Osteoblast (primary cell): ENCODE results near the gene SPARC. TPM values are rescaled to one million over a fixed set of nuclear protein-coding genes. Genes with fewer than 3 reads are reported as not detected.

ENCODE experiments used
- DNase-seq: peaks from one replicate; pipeline ENCODE4 v3.0.0; 2011; ENCODE audit warnings: low spot score, mixed read lengths; ENCODE audit not compliant: insufficient read length; ENCODE audit errors: missing footprints
- H2AFZ ChIP-seq: 2 replicates; pipeline ENCODE4 v1.6.0; 2011; ENCODE audit warnings: mild to moderate bottlenecking, low read length
- H3K27ac ChIP-seq: 2 replicates; pipeline ENCODE4 v1.5.1; 2011; ENCODE audit warnings: mild to moderate bottlenecking, low read depth, low read length, moderate library complexity
- H3K27me3 ChIP-seq: 2 replicates; pipeline ENCODE4 v1.6.0; 2012; ENCODE audit warnings: mild to moderate bottlenecking, control low read depth, inconsistent platforms, low read length, moderate library complexity; ENCODE audit not compliant: insufficient read depth
- H3K36me3 ChIP-seq: 2 replicates; pipeline ENCODE4 v1.5.1; 2011; ENCODE audit warnings: mild to moderate bottlenecking, low read length, control low read depth, moderate library complexity; ENCODE audit not compliant: insufficient read depth
- H3K4me1 ChIP-seq: 2 replicates; pipeline ENCODE4 v1.5.1; 2011; ENCODE audit warnings: mild to moderate bottlenecking, low read length, control low read depth, moderate library complexity; ENCODE audit not compliant: insufficient read depth
- H3K4me2 ChIP-seq: 2 replicates; pipeline ENCODE4 v1.6.0; 2011; ENCODE audit warnings: mild to moderate bottlenecking, low read length; ENCODE audit not compliant: insufficient read depth
- H3K4me3 ChIP-seq: fragments of 200-600 bp; sonication (generic); 3 replicates; pipeline ENCODE4 v1.5.1; 2012; ENCODE audit warnings: mild to moderate bottlenecking, low read length, inconsistent platforms; ENCODE audit not compliant: insufficient read depth
- H3K79me2 ChIP-seq: 2 replicates; pipeline ENCODE4 v1.6.0; 2012; ENCODE audit warnings: mild to moderate bottlenecking, low read length, control low read depth, inconsistent platforms; ENCODE audit not compliant: insufficient read depth
- H3K9me3 ChIP-seq: 2 replicates; pipeline ENCODE4 v1.5.1; 2011; ENCODE audit warnings: low read depth, low read length, control low read depth
- H4K20me1 ChIP-seq: 2 replicates; pipeline ENCODE4 v1.6.0; 2012; ENCODE audit warnings: mild to moderate bottlenecking, low read length, control low read depth; ENCODE audit not compliant: insufficient read depth
- total RNA-seq: library from RNA; depleted of rRNA; stranded (reverse); fragments of >200 nt; gene quantifications from 2 replicates; pipeline ENCODE4 v1.2.3, GENCODE V29; 2012
- TF ChIP-seq, protein P1 (sequence below): IDR thresholded peaks from 2 replicates; pipeline ENCODE4 v1.5.1; 2011; ENCODE audit warnings: mild to moderate bottlenecking, low read depth, low read length, moderate library complexity; ENCODE audit errors: extremely low read depth

The SPARC gene
- total RNA-seq, 1 donor: 4,046 TPM

DNA sequence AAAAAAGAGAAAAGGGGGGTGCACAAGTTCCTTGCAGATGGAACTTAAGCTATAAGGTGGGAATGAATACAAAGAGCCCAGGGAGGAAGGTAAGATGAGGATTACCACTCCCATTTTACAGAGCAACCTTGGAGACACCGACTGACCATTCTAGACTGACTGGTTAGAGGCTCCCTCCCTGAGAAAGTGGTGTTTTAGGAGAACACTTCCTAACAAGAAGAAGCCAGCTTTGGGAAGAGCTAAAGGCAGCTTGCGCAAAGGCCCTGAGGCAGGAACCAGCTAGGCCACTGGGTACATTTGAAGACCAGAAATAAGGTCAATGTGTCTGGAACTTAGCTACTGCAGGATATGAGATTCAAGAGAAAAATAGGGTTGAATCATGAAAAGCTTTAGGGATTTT lies 38.6 kb downstream of the SPARC start:
- Histone ChIP-seq H3K4me1 (no peaks in the 10 kb centered on the region), H3K4me2 (no peak overlapping the region), H3K36me3 (no peaks in the 10 kb centered on the region), H3K79me2 (no peaks in the 10 kb centered on the region), H2AFZ (no peak overlapping the region), H3K27me3 (peaks cover 4% of the 10 kb centered on the region), H4K20me1 (no peaks in the 10 kb centered on the region), H3K9me3 (no peaks in the 10 kb centered on the region), H3K4me3 (no peak overlapping the region), H3K27ac (no peak overlapping the region)
- TF ChIP-seq, protein P1, sequence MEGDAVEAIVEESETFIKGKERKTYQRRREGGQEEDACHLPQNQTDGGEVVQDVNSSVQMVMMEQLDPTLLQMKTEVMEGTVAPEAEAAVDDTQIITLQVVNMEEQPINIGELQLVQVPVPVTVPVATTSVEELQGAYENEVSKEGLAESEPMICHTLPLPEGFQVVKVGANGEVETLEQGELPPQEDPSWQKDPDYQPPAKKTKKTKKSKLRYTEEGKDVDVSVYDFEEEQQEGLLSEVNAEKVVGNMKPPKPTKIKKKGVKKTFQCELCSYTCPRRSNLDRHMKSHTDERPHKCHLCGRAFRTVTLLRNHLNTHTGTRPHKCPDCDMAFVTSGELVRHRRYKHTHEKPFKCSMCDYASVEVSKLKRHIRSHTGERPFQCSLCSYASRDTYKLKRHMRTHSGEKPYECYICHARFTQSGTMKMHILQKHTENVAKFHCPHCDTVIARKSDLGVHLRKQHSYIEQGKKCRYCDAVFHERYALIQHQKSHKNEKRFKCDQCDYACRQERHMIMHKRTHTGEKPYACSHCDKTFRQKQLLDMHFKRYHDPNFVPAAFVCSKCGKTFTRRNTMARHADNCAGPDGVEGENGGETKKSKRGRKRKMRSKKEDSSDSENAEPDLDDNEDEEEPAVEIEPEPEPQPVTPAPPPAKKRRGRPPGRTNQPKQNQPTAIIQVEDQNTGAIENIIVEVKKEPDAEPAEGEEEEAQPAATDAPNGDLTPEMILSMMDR: no peak
- DNase-seq: no peak

DNA sequence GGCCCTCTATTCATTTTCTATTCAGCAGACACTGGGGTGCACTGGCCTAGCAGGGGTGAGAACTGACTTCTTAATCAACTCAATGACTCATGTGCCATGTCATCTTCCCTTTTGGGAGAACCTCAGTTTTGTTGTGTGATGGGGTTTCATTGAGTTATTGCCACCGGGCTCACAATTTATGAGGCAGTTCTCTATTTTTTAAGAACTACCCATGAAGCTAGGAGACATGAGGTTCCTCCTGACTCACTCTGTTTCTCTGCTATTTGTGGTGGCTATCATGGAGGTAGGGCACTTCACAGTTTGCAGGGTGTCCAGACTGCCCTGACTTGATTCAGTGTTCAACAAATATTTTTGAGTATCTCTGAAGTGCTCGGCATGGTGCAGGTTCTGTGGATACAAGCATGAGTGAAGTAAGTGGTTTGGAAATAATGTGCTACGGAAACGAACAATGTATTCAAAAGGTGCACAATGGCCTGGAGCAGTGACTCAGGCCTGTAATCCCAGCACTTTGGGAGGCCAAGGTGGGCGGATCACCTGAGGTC lies 39.3 kb downstream of the SPARC start:
- H3K79me2 ChIP-seq: no peaks in the 10 kb centered on the region
- H3K9me3 ChIP-seq: no peaks in the 10 kb centered on the region
- H2AFZ ChIP-seq: no peak overlapping the region
- H3K27me3 ChIP-seq: peaks cover 4% of the 10 kb centered on the region
- no peaks in the 10 kb centered on the region for H4K20me1 ChIP-seq
- no peaks in the 10 kb centered on the region for H3K4me1 ChIP-seq
- TF ChIP-seq, protein P1: no peak
- no peaks in the 10 kb centered on the region for H3K36me3 ChIP-seq
- H3K4me2 ChIP-seq: no peak overlapping the region
- H3K4me3 ChIP-seq: no peak overlapping the region
- no peak overlapping the region for H3K27ac ChIP-seq
- no peak for DNase-seq

DNA sequence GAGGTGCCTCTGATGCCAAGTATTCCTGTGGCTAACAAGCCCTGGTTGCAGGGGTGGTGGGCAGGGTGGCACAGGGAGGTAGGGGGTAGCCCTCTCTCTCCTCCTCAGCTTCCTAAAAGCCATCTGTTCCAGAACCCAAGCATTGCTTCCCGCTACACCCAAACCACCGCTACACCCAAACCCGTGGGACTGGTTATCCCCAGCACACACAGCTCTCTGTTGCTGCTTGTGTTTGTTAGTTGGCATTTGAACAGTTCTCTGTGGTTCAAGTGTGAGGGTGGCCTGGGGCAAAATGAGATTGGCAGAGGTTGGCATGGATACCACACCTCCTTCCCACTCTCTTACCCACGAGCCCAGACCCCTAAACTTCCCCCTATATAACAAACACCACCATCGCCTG lies 40.4 kb downstream of the SPARC start:
- no peaks in the 10 kb centered on the region for H3K9me3 ChIP-seq
- peaks cover 4% of the 10 kb centered on the region for H3K27me3 ChIP-seq
- no peak for DNase-seq
- H3K79me2 ChIP-seq: no peaks in the 10 kb centered on the region
- no peaks in the 10 kb centered on the region for H3K4me1 ChIP-seq
- TF ChIP-seq, protein P1: no peak
- no peak overlapping the region for H3K4me2 ChIP-seq
- no peak overlapping the region for H3K4me3 ChIP-seq
- no peaks in the 10 kb centered on the region for H4K20me1 ChIP-seq
- no peak overlapping the region for H2AFZ ChIP-seq
- H3K27ac ChIP-seq: no peak overlapping the region
- no peaks in the 10 kb centered on the region for H3K36me3 ChIP-seq

DNA sequence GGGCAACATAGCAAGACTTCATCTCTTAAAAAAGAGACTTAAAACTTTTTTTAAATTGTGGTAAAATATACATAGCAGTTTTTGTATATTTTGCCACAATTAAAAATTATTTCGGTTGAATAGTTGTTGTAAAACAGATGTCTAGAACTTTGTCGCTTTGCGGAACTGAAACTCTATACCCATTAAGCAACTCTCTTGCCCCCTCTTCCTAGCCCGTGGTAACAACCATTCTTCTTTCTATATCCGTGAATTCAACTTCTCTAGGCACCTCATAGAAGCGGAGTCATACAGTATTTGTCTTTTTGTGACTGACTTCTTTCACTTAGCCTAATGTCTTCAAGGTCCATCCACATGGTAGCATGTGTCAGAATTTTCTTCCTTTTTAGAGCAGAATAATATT lies 43.3 kb downstream of the SPARC start:
- TF ChIP-seq, protein P1: no peak
- no peaks in the 10 kb centered on the region for H3K9me3 ChIP-seq
- peaks cover 5% of the 10 kb centered on the region for H3K27me3 ChIP-seq
- no peak overlapping the region for H3K4me2 ChIP-seq
- H3K4me3 ChIP-seq: no peak overlapping the region
- no peak overlapping the region for H3K27ac ChIP-seq
- H3K36me3 ChIP-seq: no peaks in the 10 kb centered on the region
- no peaks in the 10 kb centered on the region for H3K79me2 ChIP-seq
- no peak for DNase-seq
- no peaks in the 10 kb centered on the region for H4K20me1 ChIP-seq
- H2AFZ ChIP-seq: no peak overlapping the region
- no peaks in the 10 kb centered on the region for H3K4me1 ChIP-seq
